Uterus (tissue), 4 donors: ENCODE results near the gene FNDC5. TPM values are rescaled to one million over a fixed set of nuclear protein-coding genes. Genes with fewer than 3 reads are reported as not detected.

Experiments used
- DNase-seq, 2 donors: peaks; one replicate each; pipeline ENCODE4 v3.0.0-alpha.2; 2019 to 2020
- H3K27ac ChIP-seq, 2 donors: fragments of 200-600 bp; sonication (generic); 1 replicate in 1 of 2; 2 replicates in 1 of 2; pipeline ENCODE4 v1.5.1; 2016 to 2018
- H3K27me3 ChIP-seq, 2 donors: fragments of 200-600 bp; sonication (generic); one replicate each; pipeline ENCODE4 v1.5.1; 2018 to 2019; ENCODE audit warnings: control low read depth in 1 of 2
- H3K36me3 ChIP-seq, 2 donors: fragments of 200-600 bp; sonication (generic); one replicate each; pipeline ENCODE4 v1.5.1; 2019; ENCODE audit warnings: control low read depth in 1 of 2
- H3K4me1 ChIP-seq, 2 donors: fragments of 200-600 bp; sonication (generic); one replicate each; pipeline ENCODE4 v1.5.1; 2018 to 2019; ENCODE audit warnings: control low read depth in 1 of 2
- H3K4me3 ChIP-seq, 2 donors: fragments of 200-600 bp; sonication (generic); 1 replicate in 1 of 2; 2 replicates in 1 of 2; pipeline ENCODE4 v1.5.1; 2018 to 2019; ENCODE audit warnings: mild to moderate bottlenecking in 1 of 2
- H3K9me3 ChIP-seq, 2 donors: fragments of 200-600 bp; sonication (generic); one replicate each; pipeline ENCODE4 v1.5.1; 2019; ENCODE audit warnings: control low read depth in 1 of 2
- CTCF ChIP-seq, 4 experiments: fragments of 200-600 bp in 2 of 4; fragments of 450-650 bp in 2 of 4; sonication (generic) in 2 of 4; IDR thresholded peaks; one replicate each; pipeline ENCODE4 v1.5.1; 2016 to 2019; ENCODE audit warnings: antibody characterized with exemption in 4 of 4, mild to moderate bottlenecking in 2 of 4, moderate library complexity in 1 of 4
- POLR2A ChIP-seq, 2 donors: fragments of 450-650 bp; IDR thresholded peaks; one replicate each; pipeline ENCODE4 v1.6.1; 2016; ENCODE audit warnings: antibody characterized with exemption in 2 of 2, mild to moderate bottlenecking in 1 of 2, moderate library complexity in 1 of 2
- intact Hi-C: fragments of 100-400 bp; cut with DNase I; formaldehyde crosslinking; loops from one replicate; pipeline ENCODE4 v1.15.1; 2023; ENCODE audit warnings: low total_unique reads
- total RNA-seq, 4 donors: library from RNA; depleted of rRNA in 3 of 4; stranded (reverse); fragments of >200 nt in 3 of 4; gene quantifications; one replicate each; pipeline versions ENCODE4 v1.1.0 to v1.2.4, GENCODE V29; 2014 to 2023
- donor health status: DM: yes; HTN: yes; CAD: no.

FNDC5 gene
- total RNA-seq, 4 donors from 2014 or later, result 1.2 to 71.1 (median 3.7) TPM; not detected in 1

- H3K36me3 ChIP-seq, result no peaks in the 10 kb centered on the region
- no peaks in the 10 kb centered on the region for H3K9me3 ChIP-seq
- intact Hi-C loops, result no loop called here
- H3K4me3 ChIP-seq, result no peak overlapping the region
- TF ChIP-seq CTCF (IDR thresholded peaks at IDR 0.05) (no peak), POLR2A (IDR thresholded peaks at IDR 0.05) (no peak)
- no peaks in the 10 kb centered on the region for H3K4me1 ChIP-seq
- H3K27me3 ChIP-seq, result no peaks in the 10 kb centered on the region
- no peak overlapping the region for H3K27ac ChIP-seq
- no peak for DNase-seq
Observed at GRCh38 chr1:32825181-32825580, 45.5 kb downstream of the FNDC5 start.

- no peaks in the 10 kb centered on the region for H3K36me3 ChIP-seq
- no peak for TF ChIP-seq POLR2A (IDR thresholded peaks at IDR 0.05)
- TF ChIP-seq CTCF (IDR thresholded peaks at IDR 0.05), result no peak
- no peaks in the 10 kb centered on the region for H3K27me3 ChIP-seq
- peak overlapping the region in 1 of 2 donors; percentile 83 for H3K4me3 ChIP-seq
- intact Hi-C loops, result no loop called here
- no peaks in the 10 kb centered on the region for H3K4me1 ChIP-seq
- DNase-seq, result no peak
- peak overlapping the region; percentile 95 for H3K27ac ChIP-seq
- H3K9me3 ChIP-seq, result no peaks in the 10 kb centered on the region
Observed at GRCh38 chr1:32818804-32819541, 51.7 kb downstream of the FNDC5 start.

- intact Hi-C loops, result no loop called here
- H3K9me3 ChIP-seq, result no peaks in the 10 kb centered on the region
- H3K4me3 ChIP-seq, result peak overlapping the region; percentile 83 to 98
- no peaks in the 10 kb centered on the region for H3K27me3 ChIP-seq
- H3K27ac ChIP-seq, result peak overlapping the region; percentile 95
- peak; percentile 69 to 76 for DNase-seq
- TF ChIP-seq POLR2A (IDR thresholded peaks at IDR 0.05), result no peak
- peak in 1 of 4 experiments; percentile 6 for TF ChIP-seq CTCF (IDR thresholded peaks at IDR 0.05)
- H3K36me3 ChIP-seq, result no peaks in the 10 kb centered on the region
- no peaks in the 10 kb centered on the region for H3K4me1 ChIP-seq
Observed at GRCh38 chr1:32817815-32818786, 52.6 kb downstream of the FNDC5 start.

- intact Hi-C loops, result no loop called here
- H3K4me1 ChIP-seq, result no peaks in the 10 kb centered on the region
- no peaks in the 10 kb centered on the region for H3K9me3 ChIP-seq
Observed at GRCh38 chr1:32817159-32817814, 53.4 kb downstream of the FNDC5 start, which contains the start of the genes S100PBP and YARS1. Gene S100PBP (plus strand): TSS chr1:32817653. CDS start chr1:32826100, 8,447 bp downstream. Gene YARS1 (minus strand): TSS chr1:32817358. CDS start chr1:32817244, 114 bp downstream.

More at GRCh38 chr1:32817159-32817814, 53.4 kb downstream of the FNDC5 start, which contains the start of the genes S100PBP and YARS1:
- Histone ChIP-seq H3K27ac (peak within 1 kb of the TSS; percentile 95), H3K27me3 (no peaks in the 10 kb centered on the region), H3K4me3 (peak within 1 kb of the TSS; percentile 83 to 98), H3K36me3 (no peaks in the 10 kb centered on the region)
- DNase-seq, result peak; percentile 99 to 100
- TF ChIP-seq CTCF (IDR thresholded peaks at IDR 0.05), result peak; percentile 5 to 61 (median 32)
- peak in 1 of 2 donors; percentile 72 for TF ChIP-seq POLR2A (IDR thresholded peaks at IDR 0.05)
